COLO668 (cell line): ENCODE data around the gene NLN.
"Not testable (repeated sequence)": the region's sequence is repeated elsewhere in the genome, so short reads cannot be mapped to it uniquely, and the experiment has no call there.

Experiments
- DNase-seq: peaks from one replicate; lab custom pipeline; 2025; ENCODE audit not compliant: unreplicated experiment; lab: John Stamatoyannopoulos, UW

NLN gene

DNA sequence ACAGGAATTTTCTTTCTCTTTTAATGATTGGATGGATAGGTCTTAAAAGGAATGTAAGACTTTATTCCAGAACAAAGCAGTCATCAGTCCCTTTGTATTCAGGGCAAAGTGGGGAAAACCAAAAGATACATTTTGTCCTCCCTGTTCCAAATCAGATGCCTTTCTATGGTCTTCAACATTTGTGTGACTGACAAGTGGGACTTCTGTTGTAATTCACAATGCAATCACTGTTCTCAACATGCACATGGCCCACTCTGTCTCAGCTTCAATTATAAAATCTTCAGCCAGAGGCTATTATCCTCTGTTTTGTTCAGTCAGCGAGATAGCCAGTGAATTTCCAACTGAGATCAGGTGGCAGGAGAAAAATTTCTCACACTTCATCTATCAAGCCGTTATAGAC is 108.9 kb downstream of the NLN start:
- no peak for DNase-seq

DNA sequence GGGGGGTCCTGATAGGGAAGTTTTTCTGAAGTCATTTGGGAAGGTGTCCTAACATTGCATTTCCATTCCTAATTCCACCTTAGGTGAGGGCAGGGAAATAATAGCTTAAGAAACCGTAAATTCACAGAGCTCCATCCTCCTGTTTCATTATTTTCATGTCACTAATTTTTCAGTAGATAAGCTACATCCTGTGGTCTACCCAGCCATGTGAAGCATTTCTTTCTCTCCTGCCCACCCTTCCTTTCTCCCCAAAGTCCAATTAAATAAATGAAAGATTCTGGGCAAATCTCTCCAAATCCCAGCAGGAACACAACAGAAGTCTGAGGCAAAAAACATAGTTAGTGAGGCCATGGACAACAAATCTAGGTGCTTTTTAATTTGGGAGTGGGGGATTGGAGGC is 109.3 kb downstream of the NLN start:
- no peak for DNase-seq

DNA sequence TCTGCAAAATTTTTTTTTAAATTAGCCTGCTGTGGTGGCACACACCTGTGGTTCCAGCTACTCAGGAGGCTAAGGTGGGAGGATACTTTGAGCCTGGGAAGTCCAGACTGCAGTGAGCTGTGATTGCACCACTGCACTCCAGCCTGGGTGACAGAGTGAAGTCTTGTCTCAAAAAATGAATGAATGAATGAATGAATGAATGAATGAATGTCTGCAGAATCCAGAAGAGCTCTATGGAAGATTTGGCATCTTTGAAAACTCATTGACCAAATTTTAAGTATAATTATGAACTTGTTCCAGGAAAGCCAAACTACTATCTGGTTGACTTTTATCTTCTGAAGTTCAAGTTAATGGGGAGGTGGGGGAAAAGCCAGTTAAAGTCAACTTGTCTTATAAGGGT is 110.1 kb downstream of the NLN start:
- DNase-seq = no peak

DNA sequence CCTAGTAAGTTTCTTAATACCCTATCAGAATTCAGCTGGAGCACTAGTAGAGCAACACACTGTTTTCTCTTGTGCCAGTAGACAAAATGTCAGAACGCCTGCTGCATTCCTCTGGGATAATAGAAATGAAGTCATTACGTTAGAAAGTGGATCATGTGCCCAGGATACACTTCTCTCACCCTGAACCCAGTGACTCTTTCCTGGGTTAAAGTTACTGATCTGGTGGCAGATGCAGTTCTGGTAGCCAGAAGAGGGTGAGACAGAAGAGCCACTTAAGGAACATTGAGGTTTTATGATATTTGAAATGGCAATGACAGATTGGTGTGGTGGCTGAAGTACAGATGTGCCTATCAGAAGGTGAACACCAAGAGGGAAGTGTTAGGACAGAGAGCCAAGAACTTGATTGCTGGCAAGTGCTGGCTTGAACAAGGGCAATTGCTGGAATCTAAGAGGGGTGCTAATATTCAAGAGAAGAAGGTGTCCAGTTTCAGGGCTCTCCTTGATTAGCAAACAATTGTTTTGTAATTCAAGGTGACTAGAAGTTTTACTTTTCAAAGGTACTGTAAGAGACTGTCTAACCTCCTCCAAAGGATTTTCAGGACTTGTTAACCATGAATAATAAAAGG is 110.7 kb downstream of the NLN start:
- DNase-seq = no peak

DNA sequence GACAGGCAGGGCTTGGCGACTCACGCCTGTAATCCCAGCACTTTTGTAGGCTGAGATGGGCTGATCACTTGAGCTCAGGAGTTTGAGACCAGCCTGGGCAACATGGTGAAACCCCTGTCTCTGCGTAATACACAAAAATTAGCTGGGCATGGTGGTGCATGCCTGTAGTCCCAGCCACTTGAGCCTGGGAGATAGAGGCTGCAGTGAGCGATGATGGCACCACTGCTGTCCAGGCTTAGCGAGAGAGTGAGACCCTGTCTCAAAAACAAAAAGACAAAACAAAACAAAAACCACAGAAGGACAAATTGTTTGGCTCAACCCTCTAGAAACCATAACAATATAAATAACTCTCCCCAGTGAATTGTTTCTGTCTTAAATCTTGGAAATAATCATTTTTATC is 111.8 kb downstream of the NLN start:
- no peak for DNase-seq

DNA sequence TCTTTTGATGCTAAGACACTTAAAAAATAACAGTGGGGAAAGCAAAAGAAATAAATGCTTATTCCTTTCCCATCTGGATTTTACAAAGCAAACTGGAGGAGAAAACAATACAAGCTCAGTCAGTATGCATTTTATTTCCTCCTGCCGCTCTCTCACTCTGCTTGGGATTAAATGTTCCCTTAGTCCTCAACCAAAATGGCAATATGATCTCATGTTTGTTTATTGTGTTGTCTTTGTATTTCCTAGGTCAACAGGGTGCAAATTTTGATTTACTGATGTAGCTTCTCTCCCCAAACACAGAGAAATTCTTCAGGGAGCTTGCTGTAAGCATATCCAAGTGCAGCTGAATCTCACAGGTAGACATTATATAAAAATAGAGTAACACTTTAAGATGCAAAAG is 112.3 kb downstream of the NLN start:
- no peak for DNase-seq

DNA sequence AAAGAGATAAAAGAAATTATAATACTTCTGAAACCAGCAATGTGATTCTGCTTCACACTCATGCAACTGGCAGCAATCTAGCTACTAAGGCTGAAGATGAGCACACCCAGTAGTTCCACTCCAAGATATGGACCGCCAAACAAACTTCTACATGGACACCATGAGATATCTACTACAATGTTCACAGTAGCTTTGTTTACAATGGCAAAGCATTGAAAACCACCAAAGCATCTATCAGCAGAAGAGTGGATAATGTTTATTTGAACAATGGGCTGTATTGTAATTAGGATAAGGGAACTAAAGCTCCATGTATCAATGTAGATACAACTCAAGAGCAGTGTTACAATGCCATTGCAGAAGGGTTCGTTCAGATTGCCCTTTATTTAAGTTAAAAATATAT is 113.2 kb downstream of the NLN start:
- no peak for DNase-seq

DNA sequence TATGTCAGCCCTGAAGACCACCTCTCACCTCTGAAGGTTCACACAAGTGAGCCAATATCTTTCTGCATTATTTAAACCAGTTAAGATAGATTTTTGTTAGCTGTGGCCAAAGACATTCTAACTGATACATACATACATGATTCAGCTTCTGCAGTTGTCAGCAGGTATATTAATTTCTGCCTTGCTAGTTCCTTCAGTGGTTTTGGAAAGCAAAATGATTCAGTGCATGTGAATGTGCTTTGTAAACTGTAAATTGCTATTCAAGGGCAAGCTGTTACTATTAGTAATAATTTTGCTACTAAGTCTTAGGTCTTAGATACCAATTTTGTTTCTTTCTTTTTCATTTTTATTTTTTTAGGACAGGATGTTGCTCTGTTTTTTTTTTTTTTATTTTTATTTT is 115.1 kb downstream of the NLN start:
- DNase-seq = no peak

DNA sequence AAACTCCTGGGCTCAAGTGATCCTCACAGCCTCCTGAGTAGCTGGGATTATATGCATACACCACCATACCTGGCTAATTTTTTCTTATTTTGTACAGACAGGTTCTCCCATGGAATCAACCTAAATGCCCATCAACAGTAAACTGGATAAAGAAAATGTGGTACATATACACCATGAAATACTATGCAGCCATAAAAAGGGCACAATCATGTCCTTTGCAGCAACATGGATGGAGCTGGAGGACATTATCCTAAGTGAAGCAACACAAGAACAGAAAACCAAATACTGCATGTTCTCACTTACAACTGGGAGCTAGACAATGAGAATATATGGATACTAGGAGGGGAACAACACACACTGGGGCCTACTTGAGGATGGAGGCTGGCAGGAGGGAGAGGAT is 117.2 kb downstream of the NLN start:
- DNase-seq = not testable (repeated sequence)

DNA sequence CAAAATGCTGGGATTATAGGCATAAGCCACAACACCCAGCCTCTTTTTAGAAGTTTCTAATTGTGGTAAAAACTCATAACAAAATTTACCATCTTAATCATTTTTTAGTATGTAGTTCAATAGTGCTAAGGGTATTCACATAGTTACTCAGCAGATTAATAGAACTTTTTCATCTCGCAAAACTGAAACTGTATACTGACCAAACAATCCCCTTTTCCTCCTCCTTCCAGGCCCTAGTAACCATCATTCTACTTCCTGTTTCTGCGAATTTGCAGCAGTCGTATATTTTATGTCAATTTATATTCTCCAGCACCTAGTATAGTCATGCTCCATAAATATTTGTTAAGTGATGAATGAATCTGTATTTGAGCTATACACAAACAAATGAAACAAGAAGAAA is 118.1 kb downstream of the NLN start:
- DNase-seq = no peak

DNA sequence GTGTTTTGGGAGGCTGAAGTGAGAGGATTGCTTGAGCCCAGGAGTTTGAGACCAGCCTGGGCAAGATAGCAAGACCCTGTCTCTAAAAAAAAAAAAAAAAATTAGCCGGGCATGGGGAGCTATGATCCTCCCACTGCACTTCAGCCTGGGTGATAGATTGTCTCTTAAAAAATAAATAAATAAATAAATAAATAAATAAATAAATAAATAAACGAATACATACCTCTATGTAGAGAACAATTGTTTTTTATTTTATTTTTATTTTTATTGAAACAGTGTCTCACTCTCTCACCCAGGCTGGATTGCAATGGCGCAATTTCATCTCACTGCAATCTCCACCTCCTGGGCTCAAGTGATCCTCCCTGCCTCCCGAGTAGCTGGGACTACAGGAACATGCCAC is 122.8 kb downstream of the NLN start:
- DNase-seq = not testable (repeated sequence)

DNA sequence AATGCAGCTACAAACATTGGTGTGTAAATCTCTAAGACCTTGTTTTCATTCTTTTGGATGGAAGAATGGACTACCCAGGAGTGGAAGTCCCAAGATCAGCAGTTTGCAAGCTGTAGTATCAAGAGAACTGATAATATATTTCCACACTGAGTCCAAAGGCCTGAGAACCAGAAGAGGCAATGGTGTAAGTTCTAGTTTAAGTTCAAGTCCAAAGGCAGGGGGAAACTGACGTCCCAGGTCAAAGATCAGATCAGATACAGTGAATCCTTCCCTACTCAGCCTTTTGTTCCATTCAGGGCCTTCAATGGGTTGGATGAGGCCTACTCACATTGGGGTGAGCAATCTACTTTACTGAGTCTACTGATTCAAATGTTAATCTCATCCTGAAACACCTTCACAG is 124.1 kb downstream of the NLN start:
- DNase-seq = no peak

DNA sequence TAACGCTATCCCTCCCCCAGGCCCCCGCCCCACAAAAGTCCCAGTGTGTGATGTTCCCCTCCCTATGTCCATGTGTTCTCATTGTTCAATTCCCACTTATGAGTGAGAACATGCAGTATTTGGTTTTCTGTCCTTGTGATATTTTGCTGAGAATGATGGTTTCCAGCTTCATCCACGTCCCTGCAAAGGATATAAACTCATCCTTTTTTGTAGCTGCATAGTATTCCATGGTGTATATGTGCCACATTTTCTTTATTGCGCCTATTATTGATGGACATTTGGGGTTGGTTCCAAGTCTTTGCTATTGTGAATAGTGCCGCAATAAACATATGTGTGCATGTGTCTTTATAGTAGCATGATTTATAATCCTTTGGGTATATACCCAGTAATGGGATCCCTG is 125.0 kb downstream of the NLN start:
- not testable (repeated sequence) for DNase-seq

DNA sequence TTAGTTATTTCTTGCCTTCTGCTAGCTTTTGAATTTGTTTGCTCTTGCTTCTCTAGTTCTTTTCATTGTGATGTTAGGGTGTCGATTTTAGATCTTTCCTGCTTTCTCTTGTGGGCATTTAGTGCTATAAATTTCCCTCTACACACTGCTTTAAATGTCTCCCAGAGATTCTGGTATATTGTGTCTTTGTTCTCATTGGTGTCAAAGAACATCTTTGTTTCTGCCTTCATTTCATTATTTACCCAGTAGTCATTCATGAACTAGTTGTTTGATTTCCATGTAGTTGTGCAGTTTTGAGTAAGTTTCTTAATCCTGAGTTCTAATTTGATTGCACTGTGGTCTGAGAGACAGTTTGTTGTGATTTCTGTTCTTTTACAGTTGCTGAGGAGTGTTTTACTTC is 127.9 kb downstream of the NLN start:
- DNase-seq = not testable (repeated sequence)

DNA sequence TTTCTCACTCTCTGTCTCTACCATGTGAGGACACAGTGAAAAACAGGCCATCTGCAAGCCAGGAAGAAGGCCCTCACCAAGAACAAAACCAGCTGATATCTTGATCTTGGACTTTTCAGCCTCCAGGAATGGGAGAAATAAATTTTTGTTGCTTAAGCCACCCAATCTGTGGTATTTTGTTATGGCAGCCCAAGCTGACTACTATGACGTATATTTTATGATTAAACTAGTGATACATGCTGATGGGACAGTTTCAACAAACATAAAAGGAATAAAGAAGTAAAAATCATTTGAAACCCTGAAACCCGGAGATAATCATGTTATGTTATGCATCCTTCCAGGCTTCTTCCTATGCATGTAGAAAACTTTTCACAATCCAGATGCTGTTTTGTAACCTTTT is 132.9 kb downstream of the NLN start:
- DNase-seq = no peak

DNA sequence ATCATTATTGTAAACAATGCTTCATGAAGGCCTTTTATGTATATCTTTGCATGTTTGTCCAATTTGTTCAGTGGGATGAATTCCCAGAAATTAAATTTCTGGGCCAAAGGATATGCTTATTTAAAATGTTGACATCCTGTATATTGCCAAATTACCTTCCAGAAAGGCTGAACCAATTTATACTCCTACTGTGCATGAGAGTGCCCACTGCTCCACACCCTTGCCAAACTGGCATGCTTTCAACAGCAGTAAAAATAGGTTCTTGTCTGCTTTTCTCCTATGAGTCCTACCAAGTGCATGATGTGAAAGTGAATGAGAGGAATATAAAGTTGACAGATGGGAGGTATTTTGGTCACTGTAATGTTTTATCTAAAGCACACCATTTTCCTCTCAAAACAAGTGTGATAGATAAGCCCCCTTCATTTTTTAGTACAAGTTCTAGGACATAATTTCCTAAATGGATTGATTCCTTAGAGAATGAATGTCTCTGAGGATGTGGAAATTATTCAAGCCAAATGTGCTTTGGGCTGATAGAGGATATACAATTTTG is 133.8 kb downstream of the NLN start:
- no peak for DNase-seq

DNA sequence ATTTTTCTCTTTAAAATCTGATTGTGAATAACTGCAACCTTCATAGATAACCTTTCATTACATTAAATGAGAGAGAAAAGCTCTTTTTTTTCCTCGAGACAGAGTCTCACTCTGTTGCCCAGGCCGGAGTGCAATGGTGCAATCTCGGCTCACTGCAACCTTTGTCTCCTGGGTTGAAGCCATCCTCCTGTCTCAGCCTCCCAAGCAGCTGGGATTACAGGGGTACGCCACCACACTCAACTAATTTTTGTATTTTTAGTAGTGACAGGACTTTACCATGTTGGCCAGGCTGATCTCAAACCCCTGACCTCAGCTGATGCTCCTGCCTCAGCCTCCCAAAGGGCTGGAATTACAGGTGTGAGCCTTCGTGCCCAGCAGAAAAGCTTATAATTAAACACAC is 134.5 kb downstream of the NLN start:
- no peak for DNase-seq

DNA sequence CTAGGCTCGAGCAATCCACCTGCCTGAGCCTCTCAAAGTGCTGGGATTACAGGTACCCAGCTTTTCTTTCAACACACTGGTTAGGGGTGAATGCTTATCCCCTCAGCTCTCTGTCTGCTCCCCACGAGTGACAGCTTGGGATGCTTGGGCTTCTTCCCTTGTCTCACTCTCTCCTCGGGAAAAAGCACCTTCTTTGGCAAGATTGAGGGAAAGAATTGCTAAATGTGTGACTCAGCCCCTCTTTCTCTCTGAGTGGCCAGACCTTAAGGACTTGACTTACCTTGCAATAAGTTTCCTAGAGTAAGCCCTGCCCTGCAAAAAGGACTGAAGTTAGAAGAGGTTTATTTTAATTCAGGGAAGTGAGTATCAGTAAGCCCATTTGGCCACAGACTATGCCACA is 136.3 kb downstream of the NLN start:
- DNase-seq = no peak

DNA sequence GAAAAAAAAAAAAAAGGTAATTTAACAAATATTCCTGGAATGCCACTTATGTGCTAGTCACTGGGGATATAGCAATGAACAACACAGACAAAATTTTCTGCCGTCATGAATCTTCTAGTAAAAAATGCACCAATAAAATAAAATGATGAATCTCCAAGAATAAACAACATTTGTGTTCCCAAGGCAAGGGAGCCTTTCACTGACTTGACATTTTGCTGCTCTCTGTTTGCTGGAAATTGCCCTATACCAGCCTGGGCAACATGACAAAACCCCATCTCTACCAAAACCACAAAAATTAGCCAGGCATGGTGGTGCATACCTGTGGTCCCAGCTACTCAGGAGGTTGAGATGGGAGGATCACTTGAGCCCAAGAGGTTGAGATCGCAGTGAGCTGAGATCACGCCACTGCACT is 139.8 kb downstream of the NLN start:
- no peak for DNase-seq

DNA sequence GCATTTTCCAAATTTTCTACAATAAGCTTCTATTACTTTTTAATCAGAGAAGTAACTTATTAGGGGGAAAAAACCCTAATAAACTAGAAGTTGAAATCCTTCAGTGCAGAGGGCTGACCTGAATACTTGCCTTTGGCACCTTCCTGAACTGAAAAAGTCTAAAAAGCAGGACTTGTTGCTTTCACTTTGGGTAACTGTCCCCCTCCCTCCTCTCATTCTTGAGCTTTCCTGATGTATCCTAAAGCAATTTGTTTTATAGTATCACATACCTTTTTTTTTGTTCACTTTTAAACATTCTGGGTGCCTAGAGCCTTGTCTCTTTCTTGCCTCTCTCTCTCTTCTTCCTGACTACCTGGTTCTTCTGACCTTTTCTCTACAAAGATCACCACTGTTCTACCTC is 140.4 kb downstream of the NLN start:
- DNase-seq = no peak

DNA sequence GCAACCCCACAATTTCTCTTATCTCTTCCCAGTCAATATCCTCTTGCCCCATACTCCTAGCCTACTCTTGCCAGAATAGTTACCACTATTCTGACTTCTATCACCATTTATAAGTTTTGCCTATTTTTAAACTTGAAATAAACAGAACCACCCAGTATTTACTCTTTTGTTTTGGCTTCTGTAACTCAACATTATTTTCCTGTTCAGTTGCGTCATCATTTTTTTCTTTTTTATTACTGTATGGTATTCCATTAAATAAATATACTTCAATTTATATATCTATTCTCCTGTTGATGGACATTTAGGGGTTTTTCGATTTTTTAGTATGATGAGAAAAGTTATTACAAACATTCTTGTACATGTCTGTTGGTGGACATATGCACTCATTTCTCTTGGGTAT is 141.7 kb downstream of the NLN start:
- no peak for DNase-seq

DNA sequence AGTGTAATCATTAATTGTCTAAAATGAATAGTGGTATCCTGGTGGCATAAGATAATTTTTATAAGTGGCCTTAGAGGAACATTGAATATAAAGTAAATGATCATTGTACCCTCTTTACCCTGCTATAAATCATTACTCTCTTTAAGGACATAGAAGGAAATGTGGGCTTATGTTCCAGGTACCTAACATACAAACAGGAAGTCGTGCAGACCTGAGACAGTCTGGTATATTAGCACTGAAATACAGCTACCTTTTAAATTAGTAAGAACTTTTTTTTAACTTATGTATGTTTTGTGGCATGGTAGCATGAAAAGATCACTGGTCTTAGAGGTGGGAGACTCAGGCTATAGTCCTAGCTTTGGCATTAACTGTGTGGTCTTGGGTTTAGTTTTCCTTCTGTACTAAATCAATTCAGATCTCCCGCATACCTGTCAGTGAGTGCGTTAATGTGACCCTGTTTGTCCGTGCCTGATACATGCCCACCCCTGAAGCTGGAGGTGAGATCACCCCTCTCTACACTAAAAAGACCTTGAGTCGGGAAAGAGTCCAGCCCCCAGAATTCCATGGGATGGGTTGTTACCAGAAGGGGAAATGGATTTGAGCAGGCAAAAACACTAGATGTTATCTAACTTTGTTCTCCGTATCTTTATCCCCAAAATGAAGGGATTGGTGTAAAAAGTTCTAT is 145.0 kb downstream of the NLN start:
- DNase-seq = no peak
